Measurements from ENCODE around the gene SERPINB6.
"Not testable (repeated sequence)": the region's sequence is repeated elsewhere in the genome, so short reads cannot be mapped to it uniquely, and the experiment has no call there.

The SERPINB6 gene

GRCh38 chr6:2938004-2938631 is 33.2 kb downstream of the SERPINB6 start:
- DNase-seq (ENCODE audit: low read depth), result no peak

- DNase-seq (ENCODE audit: low read depth), result no peak
Observed at GRCh38 chr6:2937627-2938003, 33.8 kb downstream of the SERPINB6 start.

- DNase-seq (ENCODE audit: low read depth), result no peak
Observed at GRCh38 chr6:2935566-2936291, 35.6 kb downstream of the SERPINB6 start.

- DNase-seq (ENCODE audit: low read depth), result no peak
Observed at GRCh38 chr6:2934057-2934456, 37.3 kb downstream of the SERPINB6 start.

GRCh38 chr6:2932911-2933310 is 38.5 kb downstream of the SERPINB6 start:
- DNase-seq (ENCODE audit: low read depth), result not testable (repeated sequence)

- peak; percentile 79 for DNase-seq (ENCODE audit: low read depth)
Observed at GRCh38 chr6:2931970-2932748, 39.2 kb downstream of the SERPINB6 start.

GRCh38 chr6:2931055-2931454 is 40.3 kb downstream of the SERPINB6 start:
- no peak for DNase-seq (ENCODE audit: low read depth)

- DNase-seq (ENCODE audit: low read depth), result not testable (repeated sequence)
Observed at GRCh38 chr6:2927931-2928330, 43.4 kb downstream of the SERPINB6 start.

- not testable (repeated sequence) for DNase-seq (ENCODE audit: low read depth)
Observed at GRCh38 chr6:2925842-2926747, 45.3 kb downstream of the SERPINB6 start.

- no peak for DNase-seq (ENCODE audit: low read depth)
Observed at GRCh38 chr6:2921520-2922115, 49.7 kb downstream of the SERPINB6 start.

GRCh38 chr6:2920671-2921112 is 50.7 kb downstream of the SERPINB6 start:
- DNase-seq (ENCODE audit: low read depth), result no peak

GRCh38 chr6:2919886-2920285 is 51.5 kb downstream of the SERPINB6 start:
- no peak for DNase-seq (ENCODE audit: low read depth)

GRCh38 chr6:2919401-2919800 is 52.0 kb downstream of the SERPINB6 start:
- no peak for DNase-seq (ENCODE audit: low read depth)

- DNase-seq (ENCODE audit: low read depth), result peak; percentile 60
Observed at GRCh38 chr6:2918936-2919335, 52.4 kb downstream of the SERPINB6 start.

GRCh38 chr6:2917801-2918445 is 53.4 kb downstream of the SERPINB6 start:
- no peak for DNase-seq (ENCODE audit: low read depth)

- no peak for DNase-seq (ENCODE audit: low read depth)
Observed at GRCh38 chr6:2917065-2917464, 54.3 kb downstream of the SERPINB6 start.

- DNase-seq (ENCODE audit: low read depth), result no peak
Observed at GRCh38 chr6:2916158-2916925, 55.0 kb downstream of the SERPINB6 start.

GRCh38 chr6:2915150-2915549 is 56.2 kb downstream of the SERPINB6 start:
- DNase-seq (ENCODE audit: low read depth), result no peak

GRCh38 chr6:2914318-2914660 is 57.1 kb downstream of the SERPINB6 start:
- no peak for DNase-seq (ENCODE audit: low read depth)

GRCh38 chr6:2913621-2914317 is 57.6 kb downstream of the SERPINB6 start:
- no peak for DNase-seq (ENCODE audit: low read depth)
